Stimulated activated CD8-positive, alpha-beta memory T cell treated with anti-CD3 and anti-CD28 coated beads, Interleukin-2, amount 100 ng/mL, for 48 hours (primary cell): Measurements from ENCODE around the gene TRAK2.
"Not testable (repeated sequence)": the region's sequence is repeated elsewhere in the genome, so short reads cannot be mapped to it uniquely, and the experiment has no call there.

ENCODE experiments used
- DNase-seq, 2 donors: peaks; one replicate each; pipeline ENCODE4 v3.0.0-alpha.2; 2020; ENCODE audit warnings: low read depth in 2 of 2

TRAK2 gene

DNA sequence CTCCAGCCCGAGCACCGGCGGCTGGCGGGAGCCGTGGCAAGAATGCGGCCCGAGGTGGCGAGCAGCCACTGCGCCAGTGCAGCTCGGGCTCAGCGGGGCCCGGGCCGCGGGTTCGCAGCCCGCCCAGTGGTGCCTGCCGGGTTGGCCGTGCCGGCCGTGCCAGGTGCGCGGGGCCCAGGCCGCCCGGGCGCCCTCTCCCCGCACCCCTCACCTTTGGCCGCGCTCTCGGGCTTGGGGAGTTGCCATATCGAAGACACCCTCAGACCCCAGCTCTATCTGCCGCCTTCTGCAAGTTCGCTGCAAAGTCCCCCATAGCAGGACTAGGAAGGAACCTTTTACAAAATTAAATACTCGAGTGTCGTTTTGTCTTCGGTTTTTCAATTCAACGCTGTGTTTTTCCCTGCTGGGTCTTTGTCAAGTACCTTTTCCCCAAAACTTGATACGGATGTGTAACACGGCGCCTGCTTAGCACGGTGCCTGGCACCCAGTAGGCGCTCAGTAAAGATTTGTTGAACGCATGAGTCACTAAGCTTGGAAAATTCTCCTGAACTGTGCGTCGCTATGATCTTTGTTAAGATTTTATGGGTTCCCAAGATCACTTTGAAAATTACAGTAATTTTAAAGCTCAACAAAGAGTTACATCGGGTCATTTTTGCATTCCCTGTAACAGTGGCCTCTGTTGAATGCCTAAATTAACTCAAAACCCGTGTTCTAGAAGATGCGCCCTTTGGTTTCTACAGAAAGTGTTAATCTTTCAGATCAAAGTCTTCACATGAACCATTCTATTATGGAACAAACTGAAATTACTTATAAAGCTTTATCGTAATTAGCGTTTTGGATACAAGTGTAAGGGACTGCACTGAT lies 1.0 kb upstream of the TRAK2 start:
- peak in 1 of 2 donors; percentile 47 for DNase-seq

DNA sequence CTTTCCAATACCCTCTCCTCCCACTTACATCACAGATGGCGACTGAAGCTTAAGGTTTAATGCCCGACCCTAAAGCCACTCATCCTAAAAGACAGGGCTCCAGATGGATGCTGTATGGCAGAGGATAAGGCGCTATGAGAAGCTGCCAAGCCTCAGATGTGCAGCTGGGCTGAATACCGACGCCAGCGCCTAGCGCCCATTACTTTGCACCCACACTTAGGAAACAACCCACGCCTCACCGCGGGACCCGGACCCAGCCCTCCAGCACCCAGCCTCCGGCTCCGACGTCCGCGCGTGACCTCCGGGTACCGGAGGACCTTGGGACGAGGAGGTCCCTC lies 335 bp downstream of the TRAK2 start:
- DNase-seq, result no peak

DNA sequence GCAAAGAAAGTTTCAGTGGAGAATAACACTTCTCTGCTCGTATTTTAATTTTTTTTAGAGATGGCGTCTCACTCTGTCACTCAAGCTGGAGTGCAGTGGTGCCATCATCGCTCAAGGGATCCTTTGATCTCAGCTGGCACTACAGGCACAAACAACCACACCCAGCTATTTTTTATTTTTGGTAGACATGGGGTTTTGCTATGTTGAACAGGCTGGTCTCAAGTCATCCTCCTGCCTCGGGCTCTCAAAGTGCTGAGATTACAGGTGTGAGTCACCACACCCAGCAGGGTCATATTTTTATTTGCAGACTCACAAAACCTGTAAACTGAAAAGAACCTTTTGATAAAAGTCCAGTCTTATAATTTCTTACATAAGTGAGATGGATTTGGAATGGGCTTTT lies 2.6 kb downstream of the TRAK2 start:
- DNase-seq, result no peak

DNA sequence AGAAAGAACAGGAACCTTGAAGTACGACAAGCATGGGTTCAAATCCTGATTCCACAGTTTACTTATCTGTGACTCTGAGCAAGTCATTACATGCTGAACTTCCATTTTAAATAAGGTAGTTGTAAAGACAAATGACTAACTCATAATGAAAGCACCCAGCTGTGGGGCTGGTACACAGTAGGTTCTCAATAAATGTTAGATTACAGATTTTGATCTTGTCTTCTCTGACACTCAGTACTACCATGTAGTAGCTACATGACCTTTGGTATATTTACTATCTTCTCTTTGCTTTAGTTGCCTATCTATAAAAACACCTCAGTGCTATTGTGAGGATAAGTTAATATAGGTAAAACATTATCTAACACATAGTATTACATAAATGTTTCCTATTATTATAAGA lies 3.2 kb downstream of the TRAK2 start:
- DNase-seq, result no peak

DNA sequence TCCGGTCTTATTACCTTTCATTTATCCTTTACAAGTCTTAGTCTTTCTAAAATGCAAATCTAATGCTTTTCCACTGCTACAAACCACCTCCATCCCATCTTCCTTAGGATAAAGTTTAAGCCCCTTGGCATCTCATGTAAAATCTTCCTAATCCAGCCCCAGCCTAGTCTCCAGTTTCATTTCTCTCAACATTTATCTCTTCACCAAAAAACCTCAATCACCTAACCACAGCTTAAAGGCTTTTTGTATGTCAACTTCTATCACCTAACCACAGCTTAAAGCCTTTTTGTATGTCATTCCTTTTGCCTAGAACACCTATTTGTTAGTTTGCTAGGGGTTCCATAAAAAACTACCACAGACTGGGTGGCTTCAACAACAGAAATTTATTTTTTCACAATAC lies 4.2 kb downstream of the TRAK2 start:
- DNase-seq, result no peak

DNA sequence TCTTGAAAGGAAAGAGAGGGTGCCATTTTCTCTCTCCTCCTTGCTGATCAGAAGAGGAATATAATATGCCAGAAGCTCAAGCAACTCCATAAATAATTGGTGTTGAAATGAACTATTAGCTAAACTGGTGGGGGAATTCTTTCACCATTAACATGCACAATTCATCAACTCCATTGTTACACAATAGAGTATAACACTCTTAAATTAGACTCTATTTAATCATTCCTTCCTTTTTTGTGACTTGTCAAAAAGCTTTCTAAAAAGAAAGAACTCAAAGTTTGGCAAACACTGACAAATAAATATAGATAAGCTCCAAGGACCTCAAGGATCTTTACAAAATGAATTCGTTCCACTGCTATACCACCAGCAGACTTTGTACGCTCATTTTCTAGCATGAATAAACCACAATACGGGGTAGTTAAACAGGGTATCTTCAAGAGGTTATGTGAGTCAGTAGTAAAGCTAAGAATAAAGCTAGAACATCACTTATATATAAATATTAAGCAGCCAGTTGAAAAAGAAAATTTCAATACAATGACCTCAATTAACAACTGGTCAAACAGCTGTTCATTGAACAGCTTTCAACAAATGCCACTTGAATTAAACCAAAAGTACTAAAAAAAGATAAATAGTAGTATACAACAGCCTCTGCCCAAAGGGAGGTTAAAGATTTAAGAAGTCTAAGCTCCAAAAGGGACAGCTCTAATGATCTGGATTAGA lies 6.4 kb downstream of the TRAK2 start:
- DNase-seq, result no peak

DNA sequence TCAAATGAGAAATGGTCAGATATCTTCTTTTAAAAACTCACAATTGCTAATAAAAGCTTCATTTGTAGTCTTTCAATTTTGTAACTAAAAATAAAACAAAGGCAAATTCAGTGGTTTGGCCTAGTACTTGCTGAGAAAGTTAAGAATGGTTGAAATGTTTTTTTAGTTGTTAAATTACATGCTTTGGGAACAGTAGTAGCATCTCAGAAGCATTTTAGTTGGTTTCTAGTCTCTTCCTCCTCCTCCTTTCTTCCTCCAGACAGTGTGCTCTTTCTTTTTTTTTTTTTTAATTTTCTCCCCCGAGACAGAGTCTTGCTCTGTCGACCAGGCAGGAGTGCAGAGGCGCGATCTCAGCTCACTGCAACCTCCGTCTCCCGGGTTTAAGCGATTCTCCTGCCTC lies 9.8 kb downstream of the TRAK2 start:
- DNase-seq, result no peak

DNA sequence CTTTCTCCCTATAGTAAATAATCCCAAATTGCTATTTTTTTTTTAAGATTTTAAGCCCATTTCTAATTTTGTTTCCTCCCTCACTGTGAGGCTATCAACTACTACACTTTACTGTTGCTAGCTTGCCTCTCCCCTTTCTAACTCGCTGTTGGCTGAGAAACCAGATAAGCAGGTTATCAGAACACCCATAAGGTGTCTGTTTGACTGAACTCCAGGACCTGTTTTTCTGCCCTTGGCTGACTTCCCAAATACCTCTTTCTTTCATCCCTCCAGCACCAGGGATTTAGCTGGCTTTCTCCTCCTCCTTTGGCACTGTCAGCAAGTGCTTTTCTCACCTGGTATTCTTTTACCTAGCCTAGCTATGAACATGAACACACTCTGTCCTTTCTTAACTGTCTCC lies 11.1 kb downstream of the TRAK2 start:
- DNase-seq, result no peak

DNA sequence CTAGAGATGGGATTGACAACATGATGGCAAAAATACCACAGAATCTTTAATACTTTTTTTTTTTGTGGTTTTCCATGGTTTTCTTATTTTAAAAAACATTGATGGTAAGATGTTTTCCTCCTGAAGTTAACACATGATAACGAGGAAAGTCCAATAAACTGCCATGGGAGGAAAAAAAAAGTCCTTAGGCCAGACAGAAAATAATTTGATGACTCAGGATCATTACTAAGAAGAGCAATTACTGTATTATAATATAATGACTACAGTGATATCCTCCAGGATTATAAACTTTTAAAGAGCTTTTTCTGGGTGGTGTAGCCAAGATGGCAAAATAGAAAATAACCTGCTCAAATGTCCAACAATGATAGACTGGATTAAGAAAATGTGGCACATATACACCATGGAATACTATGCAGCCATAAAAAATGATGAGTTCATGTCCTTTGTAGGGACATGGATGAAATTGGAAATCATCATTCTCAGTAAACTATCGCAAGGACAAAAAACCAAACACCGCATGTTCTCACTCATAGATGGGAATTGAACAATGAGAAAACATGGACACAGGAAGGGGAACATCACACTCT lies 11.8 kb downstream of the TRAK2 start:
- not testable (repeated sequence) for DNase-seq

DNA sequence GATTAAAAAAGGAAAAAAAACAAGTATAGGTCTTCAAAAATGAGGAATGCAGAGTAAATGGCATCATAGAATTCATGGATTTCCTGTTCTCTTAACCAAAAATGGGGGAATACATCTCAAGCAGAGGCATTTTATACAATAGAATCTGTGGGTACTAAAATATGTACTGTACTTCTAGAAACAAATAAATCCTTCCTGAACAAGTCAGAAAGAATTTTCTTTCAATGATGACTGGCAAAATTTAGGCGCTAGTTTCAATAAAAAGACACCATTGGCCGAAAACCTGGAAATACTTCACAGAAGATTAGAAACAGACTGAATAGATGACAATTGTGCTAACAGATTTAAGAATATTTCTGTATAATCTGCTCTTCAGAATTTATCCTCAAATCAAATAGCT lies 15.1 kb downstream of the TRAK2 start:
- no peak for DNase-seq

DNA sequence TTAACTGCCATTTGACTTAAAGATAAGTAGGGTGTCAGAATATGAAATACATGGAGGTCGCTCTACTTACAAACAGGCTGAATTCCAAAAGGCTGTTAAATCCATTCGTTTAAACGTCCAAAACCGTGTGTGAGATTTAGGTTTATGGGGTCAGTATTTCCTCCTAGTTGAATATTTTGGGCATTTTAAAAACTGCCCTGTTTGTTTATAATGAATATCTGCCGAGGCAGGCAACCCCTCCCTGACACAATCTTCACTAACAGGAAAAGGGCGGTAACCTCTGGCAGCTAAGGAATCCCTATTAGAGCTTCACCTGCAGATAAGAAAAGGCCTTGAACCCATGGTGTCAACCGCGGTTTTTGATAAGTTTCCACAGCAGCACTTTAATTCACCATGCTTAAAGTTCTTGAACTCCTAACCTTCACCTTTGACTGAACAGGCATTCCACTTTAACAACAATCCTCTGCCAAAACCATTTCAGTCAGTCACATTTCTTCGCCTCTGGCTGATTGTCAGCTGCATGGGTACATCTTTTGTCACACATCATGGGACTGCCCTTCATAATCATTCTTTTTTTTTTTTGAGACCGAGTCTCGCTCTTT lies 17.8 kb downstream of the TRAK2 start:
- DNase-seq, result no peak

DNA sequence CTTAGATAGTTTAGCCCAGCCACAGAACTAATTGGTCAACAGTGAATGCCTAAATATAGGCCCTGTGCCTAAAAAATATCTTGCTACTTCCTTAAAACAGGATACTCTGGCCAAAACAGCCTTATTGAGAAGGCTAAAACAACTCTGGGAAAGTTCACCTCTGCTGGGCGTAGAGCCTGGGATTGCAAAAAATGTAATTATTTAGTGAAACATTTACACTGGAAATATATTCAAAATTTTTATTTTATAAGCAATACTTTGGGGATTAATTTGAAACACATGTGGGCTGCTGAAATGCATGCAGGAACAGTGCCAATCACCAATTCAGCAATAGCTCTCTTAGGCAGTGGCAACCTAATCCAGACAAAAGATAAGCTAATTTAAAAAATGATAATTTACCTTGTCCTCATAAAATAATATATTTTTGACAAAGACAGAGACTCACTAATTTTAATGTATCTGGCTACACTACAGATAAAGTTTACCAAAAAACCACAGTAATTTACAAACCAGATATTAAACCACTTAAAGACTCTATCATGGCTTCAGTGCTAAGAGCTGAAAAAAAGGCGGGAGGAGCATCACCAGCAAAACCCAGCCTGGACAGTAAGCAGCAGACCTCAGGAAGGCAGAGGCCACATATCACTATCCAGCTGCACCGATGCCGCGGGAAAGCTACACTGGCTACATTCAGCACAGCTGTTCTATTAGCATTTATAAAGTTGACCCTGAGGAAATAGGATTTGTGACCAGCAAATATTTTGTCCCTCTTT lies 18.5 kb downstream of the TRAK2 start:
- DNase-seq, result no peak

DNA sequence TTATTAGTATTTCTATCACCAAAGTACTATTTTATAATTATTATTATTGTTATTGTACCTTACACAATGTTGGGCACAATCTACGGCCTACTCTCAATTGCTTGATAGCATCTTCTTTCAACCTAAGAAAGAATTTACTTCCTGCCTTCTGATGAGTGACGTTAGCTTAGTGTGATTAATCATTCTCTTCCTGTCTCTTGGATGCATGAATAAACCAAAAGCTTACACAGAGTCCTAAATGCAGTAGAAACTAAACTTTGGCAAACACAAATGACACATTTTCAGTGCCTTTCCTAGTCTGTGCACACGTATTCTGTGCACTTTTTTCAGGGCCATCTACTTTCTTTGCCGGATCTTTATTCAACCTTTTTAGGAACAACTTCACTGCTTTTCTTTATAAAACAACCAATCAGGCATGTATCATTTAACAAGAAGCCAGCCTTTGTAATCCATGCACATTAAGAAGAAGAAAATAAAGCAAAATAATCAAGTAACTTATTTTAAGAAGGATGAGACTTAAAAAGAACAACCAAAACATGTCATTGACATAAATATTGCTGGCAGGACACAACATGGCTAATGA lies 19.1 kb downstream of the TRAK2 start:
- no peak for DNase-seq

DNA sequence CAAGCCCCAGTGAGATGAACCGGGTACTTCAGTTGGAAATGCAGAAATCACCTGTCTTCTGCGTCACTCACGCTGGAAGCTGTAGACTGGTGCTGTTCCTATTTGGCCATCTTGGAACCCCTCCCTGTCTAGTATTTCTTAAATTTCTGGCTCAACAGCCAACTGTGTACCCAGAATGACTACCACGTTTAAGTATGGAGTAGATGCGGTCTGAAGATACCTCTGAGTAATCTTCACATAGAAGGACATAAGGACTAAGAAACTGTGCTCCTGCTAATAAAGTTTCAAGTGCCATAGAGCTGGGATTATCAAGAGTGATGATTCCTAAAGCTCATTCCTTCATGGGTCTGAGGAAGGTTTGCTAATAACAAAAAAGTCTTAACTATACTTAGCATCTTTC lies 20.4 kb downstream of the TRAK2 start:
- DNase-seq, result no peak

DNA sequence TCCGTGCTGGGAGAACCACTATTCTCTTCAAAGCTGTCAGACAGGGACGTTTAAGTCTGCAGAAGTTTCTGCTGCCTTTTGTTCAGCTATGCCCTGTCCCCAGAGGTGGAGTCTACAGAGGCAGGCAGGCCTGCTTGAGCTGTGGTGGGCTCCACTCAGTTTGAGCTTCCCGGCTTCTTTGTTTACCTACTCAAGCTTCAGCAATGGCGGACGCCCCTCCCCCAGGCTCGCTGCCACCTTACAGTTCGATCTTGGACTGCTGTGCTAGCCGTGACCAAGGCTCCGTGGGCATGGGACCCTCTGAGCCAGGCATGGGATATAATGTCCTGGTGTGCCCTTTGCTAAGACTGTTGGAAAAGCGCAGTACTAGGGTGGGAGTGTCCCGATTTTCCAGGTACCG lies 20.9 kb downstream of the TRAK2 start:
- not testable (repeated sequence) for DNase-seq

DNA sequence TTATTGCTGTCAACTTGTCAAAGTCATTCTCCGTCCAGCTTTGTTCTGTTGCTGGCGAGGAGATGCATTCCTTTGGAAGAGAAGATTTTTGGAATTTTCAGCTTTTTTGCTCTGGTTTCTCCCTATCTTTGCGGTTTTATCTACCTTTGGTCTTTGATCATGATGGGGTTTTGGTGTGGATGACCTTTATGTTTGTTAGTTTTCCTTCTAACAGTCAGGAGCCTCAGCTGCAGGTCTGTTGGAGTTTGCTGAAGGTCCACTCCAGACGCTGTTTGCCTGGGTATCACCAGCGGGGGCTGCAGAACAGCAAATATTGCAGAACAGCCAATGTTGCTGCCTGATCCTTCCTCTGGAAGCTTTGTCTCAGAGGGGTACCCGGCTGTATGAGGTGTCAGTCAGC lies 21.4 kb downstream of the TRAK2 start:
- not testable (repeated sequence) for DNase-seq

DNA sequence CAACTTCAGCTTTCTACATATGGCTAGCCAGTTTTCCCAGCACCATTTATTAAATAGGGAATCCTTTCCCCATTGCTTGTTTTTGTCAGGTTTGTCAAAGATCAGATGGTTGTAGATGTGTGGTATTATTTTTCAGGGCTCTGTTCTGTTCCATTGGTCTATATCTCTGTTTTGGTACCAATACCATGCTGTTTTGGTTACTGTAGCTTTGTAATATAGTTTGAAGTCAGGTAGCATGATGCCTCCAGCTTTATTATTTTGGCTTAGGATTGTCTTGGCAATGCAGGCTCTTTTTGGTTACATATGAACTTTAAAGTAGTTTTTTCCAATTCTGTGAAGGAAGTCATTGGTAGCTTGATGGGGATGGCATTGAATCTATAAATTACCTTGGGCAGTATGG lies 22.9 kb downstream of the TRAK2 start:
- not testable (repeated sequence) for DNase-seq

DNA sequence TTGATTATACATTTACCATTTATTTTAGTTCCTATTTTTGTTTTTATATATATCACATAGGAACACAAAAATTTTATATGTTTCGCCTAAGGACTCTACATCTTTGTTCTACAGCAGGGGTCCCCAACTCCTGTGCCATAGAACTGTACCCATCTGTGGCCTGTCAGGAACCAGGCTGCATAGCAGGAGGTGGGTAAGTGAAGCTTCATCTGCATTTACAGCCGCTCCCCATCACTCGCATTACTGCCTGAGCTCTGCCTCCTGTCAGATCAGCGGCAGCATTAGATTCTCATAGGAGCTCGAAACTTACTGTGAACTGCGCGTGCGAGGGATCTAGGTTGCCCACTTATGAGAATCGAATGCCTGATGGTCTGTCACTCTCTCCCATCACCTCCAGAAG lies 25.3 kb downstream of the TRAK2 start:
- no peak for DNase-seq

DNA sequence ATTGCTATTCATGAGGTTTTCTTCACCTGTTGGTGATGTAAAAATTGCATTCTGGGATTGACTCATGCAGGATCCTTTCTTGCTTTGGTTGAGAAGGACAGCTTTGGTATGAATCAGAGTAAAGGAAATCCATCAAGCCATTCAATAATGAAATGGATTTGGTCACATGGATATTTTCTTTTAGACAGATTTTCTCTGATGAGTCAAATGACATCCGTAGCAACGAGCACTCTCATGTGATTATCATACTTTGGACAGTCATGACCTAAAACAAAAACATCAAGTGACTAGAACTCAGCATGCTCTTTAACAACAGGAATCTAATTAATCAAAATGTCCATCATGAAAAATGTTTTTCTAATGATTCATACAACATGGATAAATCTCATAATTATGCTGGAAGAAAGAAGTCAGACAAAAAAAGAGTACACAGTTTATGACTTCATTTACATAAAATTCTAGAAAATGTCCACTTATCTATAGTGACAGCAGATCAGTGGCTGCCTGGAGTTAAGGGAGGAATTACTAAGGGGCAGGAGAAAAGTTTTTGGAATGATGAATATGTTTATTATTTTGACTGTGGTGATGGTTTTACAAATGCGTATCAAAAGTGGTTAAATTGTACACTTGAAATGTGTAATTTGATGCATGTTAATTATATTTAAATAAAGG lies 30.7 kb downstream of the TRAK2 start:
- DNase-seq, result no peak

DNA sequence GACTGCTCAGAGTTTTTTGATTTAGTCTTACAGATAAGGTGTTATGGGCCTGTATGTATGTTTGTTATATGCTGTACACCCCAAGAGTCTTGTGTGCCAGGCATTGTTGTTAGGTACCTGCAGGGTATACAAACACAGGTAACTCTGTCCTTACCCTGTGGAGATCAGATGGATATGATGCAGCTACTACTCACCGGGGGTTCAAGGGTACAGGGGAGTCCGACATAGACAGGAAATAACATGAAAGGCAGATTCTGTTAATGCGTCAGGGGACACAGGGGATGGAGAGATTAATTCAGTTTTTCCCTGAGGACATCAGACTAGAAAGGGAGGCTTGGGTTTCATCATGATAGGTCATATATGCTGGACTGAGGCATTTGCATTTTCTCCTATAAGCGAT lies 31.3 kb downstream of the TRAK2 start:
- DNase-seq, result no peak

DNA sequence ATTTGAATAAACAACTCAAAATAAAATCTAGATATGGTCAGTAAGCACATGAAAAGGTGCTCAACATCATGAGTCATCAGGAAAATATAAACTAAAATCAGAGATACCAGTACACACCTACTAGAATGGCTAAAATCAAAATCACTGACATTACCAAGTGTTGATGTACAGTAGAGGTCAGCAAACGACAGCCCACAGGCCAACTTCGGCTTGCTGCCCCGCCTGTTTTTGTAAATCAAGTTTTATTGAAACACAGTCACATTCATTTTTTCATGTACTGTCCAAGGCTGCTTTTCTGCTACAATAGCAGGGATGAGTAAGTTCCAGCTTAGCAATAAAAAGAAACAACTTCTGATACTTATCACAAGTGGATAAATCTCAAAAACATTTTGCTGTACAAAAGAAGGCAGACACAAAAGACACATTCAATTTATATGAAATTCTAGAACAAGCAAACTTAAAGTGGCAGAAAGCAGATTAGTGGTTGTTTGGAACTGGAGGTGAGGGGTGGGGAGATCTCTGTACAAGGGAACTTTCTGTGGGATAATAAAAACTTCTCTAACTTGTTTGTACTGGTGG lies 32.1 kb downstream of the TRAK2 start:
- no peak for DNase-seq
